Measurements from ENCODE around the gene TMBIM6. TPM values are rescaled to one million over a fixed set of nuclear protein-coding genes. Genes with fewer than 3 reads are reported as not detected.
"Not testable (repeated sequence)": the region's sequence is repeated elsewhere in the genome, so short reads cannot be mapped to it uniquely, and the experiment has no call there.

TMBIM6 gene
- polyA plus RNA-seq, 6 donors from 2014 or later, result 740 to 1,714 (median 822) TPM

DNA sequence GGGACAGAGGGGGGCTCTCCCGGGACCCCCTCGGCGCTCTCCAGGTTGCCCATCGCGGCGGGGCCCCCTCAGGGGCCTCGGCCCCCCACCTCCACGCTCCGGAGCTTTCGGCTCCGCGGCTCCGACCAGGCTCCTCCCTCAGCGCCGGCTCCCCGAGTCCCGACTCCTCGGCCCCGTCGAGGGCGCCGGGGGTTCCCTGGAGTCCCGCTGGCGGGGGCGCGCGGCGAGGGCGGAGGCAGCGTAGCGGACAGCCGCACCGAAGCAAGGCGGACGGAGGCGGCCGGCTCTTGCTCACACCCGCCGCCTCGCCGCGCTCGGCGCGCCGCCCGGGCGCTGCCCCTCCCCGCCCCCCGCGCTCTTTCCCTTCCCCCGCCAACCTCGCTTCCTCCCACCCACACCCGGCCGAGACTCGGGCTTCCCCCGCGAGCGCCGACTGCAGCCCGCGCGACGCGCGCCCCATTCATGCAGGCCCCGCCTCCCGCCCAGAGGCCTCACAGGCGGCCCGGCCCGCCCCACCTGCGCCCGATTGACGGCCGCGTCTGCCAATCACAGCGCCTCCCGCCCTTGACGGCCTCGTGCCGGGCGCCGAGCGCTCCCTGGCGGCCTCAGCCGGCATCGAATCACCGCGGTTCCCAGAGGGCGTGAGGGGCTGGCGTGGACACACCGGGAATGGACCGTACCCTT is 34.1 kb upstream of the TMBIM6 start, which contains the start of gene FMNL3:
Gene FMNL3, minus strand, starts transcription at position 278 of the 684 bp plus-strand sequence. Its CDS starts 225 bp downstream, at position 53.
- Mint-ChIP-seq H3K4me3 (peak within 1 kb of the TSS; percentile 89 to 98 (median 93)), H3K27ac (peak within 1 kb of the TSS; percentile 78 to 99 (median 93)), H3K4me1 (peaks cover 44 to 50% (median 44%) of the 10 kb centered on the region in 3 donors), H3K36me3 (no peaks in the 10 kb centered on the region), H3K27me3 (peaks cover 0 to 10% (median 8%) of the 10 kb centered on the region in 3 donors), H3K9me3 (no peaks in the 10 kb centered on the region)
- peak; percentile 88 to 90 for ATAC-seq (ENCODE audit: low read depth in 2 of 2)
- DNase-seq, result peak; percentile 99

DNA sequence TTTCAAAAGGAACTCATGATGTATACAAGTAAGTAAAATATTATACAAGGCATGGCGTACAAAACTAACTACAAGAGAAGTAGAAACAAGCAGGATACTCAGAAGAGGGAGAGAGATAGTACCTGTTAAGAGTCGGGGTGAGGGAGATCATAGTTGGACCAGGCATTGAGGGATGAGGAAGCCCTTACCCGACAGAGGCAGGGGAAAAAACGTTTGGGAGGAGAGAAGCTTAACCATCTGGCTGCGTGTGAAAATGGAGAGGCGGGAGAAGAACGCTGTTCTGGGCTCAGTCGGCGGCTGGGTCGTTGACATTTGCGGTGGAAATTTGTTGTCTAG is 33.6 kb upstream of the TMBIM6 start:
- no peaks in the 10 kb centered on the region for H3K36me3 Mint-ChIP-seq
- peak overlapping the region; percentile 79 to 98 (median 90) for H3K4me3 Mint-ChIP-seq
- no peaks in the 10 kb centered on the region for H3K9me3 Mint-ChIP-seq
- H3K27ac Mint-ChIP-seq, result peak overlapping the region in 5 of 6 donors; percentile 89 to 99 (median 91)
- H3K4me1 Mint-ChIP-seq, result peaks cover 39 to 45% (median 39%) of the 10 kb centered on the region in 3 donors
- ATAC-seq (ENCODE audit: low read depth in 2 of 2) (no peak), DNase-seq (no peak)
- H3K27me3 Mint-ChIP-seq, result peaks cover 4 to 15% (median 11%) of the 10 kb centered on the region in 3 donors

- no peak for DNase-seq
- Mint-ChIP-seq H3K27ac (no peak overlapping the region), H3K36me3 (no peaks in the 10 kb centered on the region), H3K4me1 (peaks cover 28 to 34% (median 30%) of the 10 kb centered on the region in 3 donors), H3K4me3 (peak overlapping the region in 1 of 8 donors; percentile 24), H3K27me3 (peaks cover 5 to 18% (median 12%) of the 10 kb centered on the region in 3 donors), H3K9me3 (no peaks in the 10 kb centered on the region)
- no peak for ATAC-seq (ENCODE audit: low read depth in 2 of 2)
These were observed 32.5 kb upstream of the TMBIM6 start for GRCh38 chr12:49708851-49709250.

DNA sequence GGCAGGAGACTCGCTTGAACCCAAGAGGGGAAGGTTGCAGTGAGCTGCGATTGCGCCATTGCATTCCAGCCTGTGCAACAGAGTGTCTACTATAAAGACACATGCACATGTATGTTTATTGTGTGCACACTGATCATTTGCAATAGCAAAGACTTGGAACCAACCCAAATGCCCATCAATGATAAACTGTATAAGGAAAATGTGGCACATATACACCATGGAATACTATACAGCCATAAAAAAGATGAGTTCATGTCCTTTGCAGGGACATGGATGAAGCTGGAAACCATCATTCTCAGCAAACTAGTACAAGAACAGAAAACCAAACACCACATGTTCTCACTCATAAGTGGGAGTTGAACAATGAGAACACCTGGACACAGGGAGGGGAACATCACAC is 27.4 kb upstream of the TMBIM6 start:
- peaks cover 9 to 24% (median 12%) of the 10 kb centered on the region in 3 donors for H3K27me3 Mint-ChIP-seq
- ATAC-seq (ENCODE audit: low read depth in 2 of 2), result not testable (repeated sequence)

GRCh38 chr12:49716553-49716952 is 24.8 kb upstream of the TMBIM6 start:
- Mint-ChIP-seq H3K27me3 (peaks cover 8 to 22% (median 12%) of the 10 kb centered on the region in 3 donors), H3K9me3 (no peaks in the 10 kb centered on the region), H3K27ac (no peak overlapping the region), H3K36me3 (no peaks in the 10 kb centered on the region), H3K4me1 (peaks cover 0 to 6% (median 0%) of the 10 kb centered on the region in 3 donors), H3K4me3 (no peak overlapping the region)
- ATAC-seq (ENCODE audit: low read depth in 2 of 2) (peak; percentile 63 to 76), DNase-seq (no peak)

More for the DNA sequence above, 27.4 kb upstream of the TMBIM6 start:
- not testable (repeated sequence) for H3K4me1 Mint-ChIP-seq, H3K9me3 Mint-ChIP-seq, H3K36me3 Mint-ChIP-seq, DNase-seq, H3K4me3 Mint-ChIP-seq, H3K27ac Mint-ChIP-seq

DNA sequence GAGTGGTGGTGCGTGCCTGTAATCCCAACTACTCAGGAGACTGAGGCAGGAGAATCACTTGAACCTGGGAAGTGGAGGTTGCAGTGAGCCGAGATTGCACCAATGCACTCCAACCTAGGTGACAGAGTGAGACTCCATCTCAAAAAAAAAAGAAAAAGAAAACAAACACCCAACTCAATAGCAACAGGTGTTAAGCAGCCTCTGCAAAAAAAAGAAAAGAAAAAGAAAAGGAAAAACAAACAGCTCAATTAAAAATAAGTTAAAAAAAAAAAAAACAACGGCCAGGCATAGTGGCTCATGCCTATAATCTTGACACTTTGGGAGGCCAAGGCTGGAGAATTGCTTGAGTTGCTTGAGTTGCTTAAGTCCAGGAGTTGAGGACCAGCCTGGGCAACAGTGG is 23.6 kb upstream of the TMBIM6 start:
- not testable (repeated sequence) for H3K4me3 Mint-ChIP-seq; H3K36me3 Mint-ChIP-seq; DNase-seq; ATAC-seq (ENCODE audit: low read depth in 2 of 2); H3K9me3 Mint-ChIP-seq; H3K4me1 Mint-ChIP-seq; H3K27ac Mint-ChIP-seq
- peaks cover 5 to 13% (median 8%) of the 10 kb centered on the region in 3 donors for H3K27me3 Mint-ChIP-seq

DNA sequence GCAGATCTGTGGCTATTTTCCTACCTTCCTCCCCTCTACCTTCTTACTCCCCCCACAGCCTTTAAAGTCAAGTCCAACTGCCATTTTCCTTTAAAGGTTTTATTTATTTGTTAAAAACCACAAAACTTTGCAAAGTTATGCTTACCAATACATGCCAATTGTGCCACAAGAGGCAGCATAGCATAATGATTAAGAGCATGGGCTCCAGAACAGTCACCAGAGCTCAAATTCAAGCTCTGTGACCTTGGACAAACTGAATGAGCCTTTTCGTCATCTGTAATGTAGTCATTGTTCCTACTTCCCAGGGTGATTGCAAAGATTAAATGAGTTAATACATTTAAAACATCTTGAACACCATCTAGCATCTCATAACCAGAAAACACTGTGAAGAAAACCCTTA is 21.1 kb upstream of the TMBIM6 start:
- peak overlapping the region in 1 of 6 donors; percentile 87 for H3K27ac Mint-ChIP-seq
- no peak for DNase-seq
- no peak for ATAC-seq (ENCODE audit: low read depth in 2 of 2)

GRCh38 chr12:49721355-49721754 is 20.0 kb upstream of the TMBIM6 start:
- not testable (repeated sequence) for H3K36me3 Mint-ChIP-seq; H3K27ac Mint-ChIP-seq; H3K4me1 Mint-ChIP-seq; H3K9me3 Mint-ChIP-seq; DNase-seq; ATAC-seq (ENCODE audit: low read depth in 2 of 2)
- Mint-ChIP-seq H3K4me3 (peak overlapping the region in 1 of 8 donors; percentile 25), H3K27me3 (peaks cover 4 to 15% (median 9%) of the 10 kb centered on the region in 3 donors)

More for the DNA sequence above, 21.1 kb upstream of the TMBIM6 start:
- H3K36me3 Mint-ChIP-seq, result no peaks in the 10 kb centered on the region
- H3K4me3 Mint-ChIP-seq, result no peak overlapping the region
- H3K4me1 Mint-ChIP-seq, result peaks cover 0 to 6% (median 0%) of the 10 kb centered on the region in 3 donors
- peaks cover 4 to 15% (median 9%) of the 10 kb centered on the region in 3 donors for H3K27me3 Mint-ChIP-seq
- H3K9me3 Mint-ChIP-seq, result no peaks in the 10 kb centered on the region

DNA sequence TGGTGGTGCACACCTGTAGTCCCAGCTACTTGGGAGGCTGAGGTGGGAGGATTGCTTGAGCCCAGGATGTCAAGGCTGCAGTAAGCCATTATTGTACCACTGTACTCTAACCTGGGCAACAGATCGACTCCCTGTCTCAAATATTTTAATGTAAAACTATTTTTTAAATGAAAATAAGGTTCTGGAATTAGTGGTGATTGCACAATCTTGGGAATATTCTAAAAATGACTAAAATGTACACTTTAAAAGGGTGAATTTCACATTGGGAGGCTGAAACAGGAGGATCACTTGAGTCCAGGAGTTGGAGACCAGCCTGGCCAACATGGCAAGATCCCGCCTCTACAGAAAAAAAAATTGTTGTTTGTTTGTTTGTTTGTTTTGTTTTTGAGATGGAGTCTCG is 12.9 kb upstream of the TMBIM6 start:
- H3K4me3 Mint-ChIP-seq, result no peak overlapping the region
- H3K9me3 Mint-ChIP-seq, result peaks cover 0 to 5% (median 0%) of the 10 kb centered on the region in 7 donors
- ATAC-seq (ENCODE audit: low read depth in 2 of 2) (no peak), DNase-seq (no peak)
- H3K27me3 Mint-ChIP-seq, result peaks cover 7 to 34% (median 26%) of the 10 kb centered on the region in 3 donors
- no peaks in the 10 kb centered on the region for H3K36me3 Mint-ChIP-seq
- H3K4me1 Mint-ChIP-seq, result no peaks in the 10 kb centered on the region
- no peak overlapping the region for H3K27ac Mint-ChIP-seq

DNA sequence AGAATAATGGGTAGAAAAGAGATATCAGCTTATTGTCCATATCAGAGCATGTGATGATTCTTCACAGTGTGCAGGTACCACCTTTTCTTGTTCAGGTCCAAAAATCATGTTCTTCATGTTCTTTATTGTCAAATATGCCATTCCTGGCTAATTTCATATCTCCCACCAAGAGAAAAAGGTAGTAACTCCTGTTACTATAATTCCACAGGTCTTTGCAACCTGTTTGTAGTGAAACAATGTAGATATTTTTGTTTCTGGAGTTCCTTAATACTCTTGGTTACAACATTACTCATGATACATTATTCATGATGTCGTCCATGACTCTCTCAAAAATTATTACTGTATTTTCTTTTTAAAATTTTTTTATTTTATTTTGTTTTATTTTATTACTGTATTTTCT is 11.3 kb upstream of the TMBIM6 start:
- no peak overlapping the region for H3K4me3 Mint-ChIP-seq
- H3K27ac Mint-ChIP-seq, result no peak overlapping the region
- H3K4me1 Mint-ChIP-seq, result peaks cover 0 to 3% (median 0%) of the 10 kb centered on the region in 3 donors
- no peak for ATAC-seq (ENCODE audit: low read depth in 2 of 2)
- H3K27me3 Mint-ChIP-seq, result peaks cover 7 to 29% (median 28%) of the 10 kb centered on the region in 3 donors
- H3K9me3 Mint-ChIP-seq, result peaks cover 4 to 8% (median 4%) of the 10 kb centered on the region in 7 donors
- DNase-seq, result no peak
- H3K36me3 Mint-ChIP-seq, result peaks cover 0 to 5% of the 10 kb centered on the region in 2 donors

- Mint-ChIP-seq H3K4me3 (no peak overlapping the region), H3K36me3 (peaks cover 0 to 11% of the 10 kb centered on the region in 2 donors), H3K4me1 (peaks cover 0 to 4% (median 0%) of the 10 kb centered on the region in 3 donors), H3K27me3 (peaks cover 7 to 34% (median 31%) of the 10 kb centered on the region in 3 donors), H3K9me3 (peaks cover 8 to 14% (median 9%) of the 10 kb centered on the region in 7 donors), H3K27ac (no peak overlapping the region)
- DNase-seq (no peak), ATAC-seq (ENCODE audit: low read depth in 2 of 2) (no peak)
These were observed 10.7 kb upstream of the TMBIM6 start for GRCh38 chr12:49730568-49731101.

GRCh38 chr12:49733219-49734017 is 7.9 kb upstream of the TMBIM6 start:
- Mint-ChIP-seq H3K9me3 (peaks cover 5 to 12% (median 9%) of the 10 kb centered on the region in 7 donors), H3K27ac (no peak overlapping the region), H3K36me3 (peaks cover 0 to 12% of the 10 kb centered on the region in 2 donors), H3K4me1 (peaks cover 0 to 4% (median 0%) of the 10 kb centered on the region in 3 donors), H3K4me3 (no peak overlapping the region), H3K27me3 (peaks cover 4 to 21% (median 17%) of the 10 kb centered on the region in 3 donors)
- ATAC-seq (ENCODE audit: low read depth in 2 of 2) (no peak), DNase-seq (no peak)

DNA sequence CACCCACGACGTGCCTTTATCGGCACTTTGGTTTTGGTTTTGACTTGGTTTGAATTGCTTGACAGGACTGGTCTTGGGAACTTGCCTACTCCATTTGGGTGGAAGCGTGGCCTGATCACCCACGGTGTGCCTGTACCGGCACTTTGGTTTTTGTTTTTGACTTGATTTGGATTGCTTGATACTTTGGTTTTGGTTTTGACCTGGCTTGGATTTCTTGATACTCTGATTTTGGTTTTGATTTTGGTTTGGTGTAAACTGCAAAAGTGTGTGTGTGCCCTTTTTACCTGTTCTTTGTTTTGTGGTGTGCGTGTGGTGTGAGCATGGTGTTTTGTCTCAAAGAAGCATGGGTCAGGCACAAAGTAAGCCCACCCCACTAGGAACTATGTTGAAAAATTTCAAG is 6.5 kb upstream of the TMBIM6 start:
- H3K9me3 Mint-ChIP-seq, result peaks cover 5 to 12% (median 9%) of the 10 kb centered on the region in 7 donors
- DNase-seq; ATAC-seq (ENCODE audit: low read depth in 2 of 2); H3K4me1 Mint-ChIP-seq; H3K27ac Mint-ChIP-seq; H3K4me3 Mint-ChIP-seq: not testable (repeated sequence)
- peaks cover 0 to 12% of the 10 kb centered on the region in 2 donors for H3K36me3 Mint-ChIP-seq
- peaks cover 4 to 21% (median 17%) of the 10 kb centered on the region in 3 donors for H3K27me3 Mint-ChIP-seq
